GM21390 (cell line): ENCODE measurements around the gene DLG2.
"Not testable (repeated sequence)": the region's sequence is repeated elsewhere in the genome, so short reads cannot be mapped to it uniquely, and the experiment has no call there.

Source experiments
- ATAC-seq: cut with Tn5 transposase; IDR thresholded peaks from one replicate; pipeline ENCODE4 v1.9.1; 2021; ENCODE audit not compliant: unreplicated experiment

Gene DLG2

DNA sequence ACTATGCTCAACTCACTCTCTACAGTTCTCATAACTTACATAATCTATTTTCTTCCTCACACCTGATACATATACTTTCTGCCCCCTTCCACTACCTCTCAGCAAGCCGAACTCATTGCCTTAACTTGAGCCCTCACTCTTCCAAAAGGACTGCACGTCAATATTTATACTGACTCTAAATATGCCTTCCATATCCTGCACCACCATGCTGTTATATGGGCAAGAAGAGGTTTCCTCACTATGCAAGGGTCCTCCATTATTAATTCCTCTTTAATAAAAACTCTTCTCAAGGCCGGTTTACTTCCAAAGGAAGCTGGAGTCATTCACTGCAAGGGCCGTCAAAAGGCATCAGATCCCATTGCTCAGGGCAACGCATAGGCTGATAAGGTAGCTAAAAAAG, 2204.5 kb downstream of the DLG2 start:
- ATAC-seq: not testable (repeated sequence)

DNA sequence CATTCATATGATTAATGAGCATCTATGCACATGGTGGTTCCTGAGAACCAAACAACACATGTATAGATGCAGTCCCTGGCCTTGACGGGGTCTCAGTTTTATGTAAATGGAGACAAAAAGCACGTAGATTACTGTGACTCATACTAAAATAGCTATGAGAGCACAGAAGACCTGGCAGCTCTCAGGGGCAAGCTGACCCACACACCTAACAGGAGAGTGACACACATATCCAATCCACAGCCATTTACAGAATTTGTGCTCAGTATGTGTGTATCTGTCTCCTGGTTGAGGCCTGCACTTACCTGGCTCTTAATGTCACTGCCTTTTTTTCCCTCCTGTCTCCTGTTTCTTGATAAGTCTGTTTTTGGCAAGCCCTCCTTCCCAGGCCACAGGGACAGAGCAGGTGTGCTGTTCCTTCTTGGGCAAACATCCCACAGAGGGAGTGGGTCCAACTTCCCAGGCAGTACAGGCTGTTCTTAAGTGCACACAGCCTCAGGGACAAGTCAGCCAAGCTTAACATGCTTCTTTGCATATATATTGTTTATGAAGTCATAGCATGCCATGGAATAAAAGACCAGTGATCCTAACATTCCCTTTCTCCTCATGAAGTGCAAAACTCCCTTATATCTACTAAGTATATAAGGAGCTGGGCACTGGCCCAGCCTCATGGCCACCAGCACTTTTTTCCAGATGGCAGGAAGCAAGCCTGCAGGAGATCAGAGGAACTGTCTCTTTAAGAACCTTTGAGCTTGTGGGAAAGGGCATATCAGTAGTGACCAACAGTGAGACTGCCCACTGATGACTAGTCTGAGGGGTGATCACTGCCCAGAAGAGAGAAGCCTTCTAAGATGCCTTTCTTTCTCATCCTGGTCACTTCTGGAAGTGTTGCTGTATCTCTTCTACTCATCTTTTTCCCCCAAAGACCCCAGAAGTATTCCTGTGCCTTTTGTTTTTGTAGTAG, 2216.3 kb downstream of the DLG2 start:
- no peak for ATAC-seq

- no peak for ATAC-seq
These were observed 2217.3 kb downstream of the DLG2 start for GRCh38 chr11:83409891-83410290.

DNA sequence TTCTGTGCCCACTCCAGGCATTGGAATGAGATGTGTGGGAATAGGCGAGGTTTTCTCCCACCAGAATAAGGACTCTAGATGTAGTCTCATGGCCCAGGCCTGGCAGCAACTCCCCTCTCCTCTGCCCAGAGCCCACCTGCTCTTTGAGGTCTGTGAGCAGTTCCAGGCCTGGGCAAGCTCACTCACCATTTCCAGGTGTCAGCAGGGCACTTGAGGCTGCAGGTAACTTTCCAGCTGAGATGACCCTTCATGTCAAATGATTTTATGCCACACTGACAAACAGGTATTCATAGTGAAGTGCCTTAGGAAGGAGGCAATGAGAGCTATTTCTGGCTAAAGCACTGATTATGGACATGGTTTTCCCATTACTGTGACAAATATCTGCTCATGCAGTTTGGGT, 2217.7 kb downstream of the DLG2 start:
- no peak for ATAC-seq

DNA sequence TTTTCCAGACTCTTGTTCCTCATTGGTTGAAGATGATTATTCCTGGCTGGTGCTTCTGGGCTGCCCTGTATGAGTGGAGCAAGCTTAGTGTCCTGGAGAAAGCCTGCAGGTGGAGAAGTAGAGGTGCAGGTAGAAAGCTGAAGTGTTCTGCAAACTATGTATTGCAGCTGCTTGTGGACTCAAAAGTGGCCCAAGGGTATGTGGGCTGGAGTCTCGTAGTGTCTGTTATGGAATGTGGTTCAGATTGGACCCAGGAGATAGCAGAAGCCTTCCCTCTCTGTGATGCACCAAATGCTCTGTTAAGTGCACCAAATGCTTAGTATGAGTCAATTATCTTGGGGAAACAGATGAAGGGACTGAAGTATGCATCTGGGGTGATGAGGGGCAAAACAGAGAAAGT, 2218.2 kb downstream of the DLG2 start:
- ATAC-seq: no peak
